DLD1 (cell line): ENCODE results near the gene WFDC9.
"Not testable (repeated sequence)": the region's sequence is repeated elsewhere in the genome, so short reads cannot be mapped to it uniquely, and the experiment has no call there.

Experiments used
- in situ Hi-C: cut with HindIII; loops from 2 replicates; pipeline ENCODE4 v1.10.0; 2017; ENCODE audit warnings: low sequenced_read_pairs

WFDC9 gene

GRCh38 chr20:45631184-45631583, at the start of gene WFDC9:
TSS of gene WFDC9 (minus strand) at chr20:45631284. CDS start at chr20:45610181, 21,103 bp downstream.
- in situ Hi-C loops: no loop called here

GRCh38 chr20:45679650-45680049, 48.6 kb upstream of the WFDC9 start:
- in situ Hi-C loops: no loop called here

- in situ Hi-C loops: no loop called here
Measured at GRCh38 chr20:45672765-45673164, 41.7 kb upstream of the WFDC9 start.

- in situ Hi-C loops: no loop called here
Measured at GRCh38 chr20:45670139-45670538, 39.1 kb upstream of the WFDC9 start, which contains the start of gene WFDC11. TSS of gene WFDC11 (minus strand) at chr20:45670239. CDS start at chr20:45650600, 19,639 bp downstream.

- in situ Hi-C loops: not testable (repeated sequence)
Measured at GRCh38 chr20:45657038-45657437, 26.0 kb upstream of the WFDC9 start.

GRCh38 chr20:45651726-45652125, 20.6 kb upstream of the WFDC9 start:
- in situ Hi-C loops: not testable (repeated sequence)

GRCh38 chr20:45649312-45649863, 18.3 kb upstream of the WFDC9 start:
- in situ Hi-C loops: no loop called here

- in situ Hi-C loops: no loop called here
Measured at GRCh38 chr20:45647441-45648050, 16.5 kb upstream of the WFDC9 start.

GRCh38 chr20:45646875-45647274, 15.8 kb upstream of the WFDC9 start:
- in situ Hi-C loops: no loop called here

GRCh38 chr20:45645869-45646268, 14.8 kb upstream of the WFDC9 start:
- in situ Hi-C loops: not testable (repeated sequence)

GRCh38 chr20:45641076-45641475, 10.0 kb upstream of the WFDC9 start:
- in situ Hi-C loops: not testable (repeated sequence)

- in situ Hi-C loops: no loop called here
Measured at GRCh38 chr20:45639687-45640086, 8.6 kb upstream of the WFDC9 start.

GRCh38 chr20:45636513-45636912, 5.4 kb upstream of the WFDC9 start:
- in situ Hi-C loops: no loop called here

GRCh38 chr20:45630371-45630770, 713 bp downstream of the WFDC9 start:
- in situ Hi-C loops: no loop called here

GRCh38 chr20:45629496-45630100, 1.5 kb downstream of the WFDC9 start, which contains the start of gene WFDC10A:
TSS of gene WFDC10A (plus strand) at chr20:45629739. CDS start at chr20:45629814, 75 bp downstream.
- in situ Hi-C loops: no loop called here

- in situ Hi-C loops: no loop called here
Measured at GRCh38 chr20:45626540-45626939, 4.5 kb downstream of the WFDC9 start.

GRCh38 chr20:45621593-45621992, 9.5 kb downstream of the WFDC9 start:
- in situ Hi-C loops: no loop called here

GRCh38 chr20:45617591-45617990, 13.5 kb downstream of the WFDC9 start:
- in situ Hi-C loops: no loop called here

- in situ Hi-C loops: no loop called here
Measured at GRCh38 chr20:45612314-45612713, 18.8 kb downstream of the WFDC9 start.

GRCh38 chr20:45611054-45611453, 20.0 kb downstream of the WFDC9 start:
- in situ Hi-C loops: no loop called here

- in situ Hi-C loops: no loop called here
Measured at GRCh38 chr20:45607810-45608209, 23.3 kb downstream of the WFDC9 start.

GRCh38 chr20:45595235-45595634, 35.8 kb downstream of the WFDC9 start:
- in situ Hi-C loops: loop anchor here (10.0 to 25.0 kb wide), 2 partner anchors 108 to 180 kb away; no protein-coding TSS in a partner anchor
